HepG2 (cell line): ENCODE measurements around the gene ACVR1B. TPM values are rescaled to one million over a fixed set of nuclear protein-coding genes. Genes with fewer than 3 reads are reported as not detected.
A peak's percentile ranks its signal among the peaks of the same experiment; 100 is the strongest.

Source experiments
- CC2D1A ChIP-seq: sonication (generic); formaldehyde crosslinking; IDR thresholded peaks from 2 replicates; pipeline ENCODE4 v1.8.1; 2023; ENCODE audit warnings: mild to moderate bottlenecking, missing genetic modification reagents
- GTF2F1 ChIP-seq: fragments of 150-350 bp; IDR thresholded peaks from 2 replicates; pipeline ENCODE4 v1.6.1; 2014; ENCODE audit warnings: low read length
- HDAC2 ChIP-seq: sonication (generic); formaldehyde crosslinking; IDR thresholded peaks from 2 replicates; pipeline ENCODE4 v1.4.0; 2020; ENCODE audit warnings: missing genetic modification reagents
- HNF4A ChIP-seq: sonication (generic); formaldehyde crosslinking; IDR thresholded peaks from 2 replicates; pipeline ENCODE4 v1.4.0; 2020; ENCODE audit warnings: missing genetic modification reagents
- KAT2B ChIP-seq: fragments of 150-350 bp; IDR thresholded peaks from 2 replicates; pipeline ENCODE4 v1.6.1; 2014; ENCODE audit warnings: low read depth, low read length, borderline replicate concordance
- NONO ChIP-seq, 2 experiments: fragments of 450-650 bp in 1 of 2; sonication (generic) in 1 of 2; formaldehyde crosslinking in 1 of 2; IDR thresholded peaks in 1 of 2; conservative IDR thresholded peaks in 1 of 2; 2 replicates each; pipeline versions ENCODE4 v1.6.1 to v1.8.0; 2017 to 2022; ENCODE audit warnings: mild to moderate bottlenecking in 1 of 2, missing genetic modification reagents in 1 of 2, moderate library complexity in 1 of 2
- SIN3B ChIP-seq: fragments of 150-350 bp; IDR thresholded peaks from 2 replicates; pipeline ENCODE4 v1.6.1; 2014; ENCODE audit warnings: low read length
- SMAD1 ChIP-seq: sonication (generic); formaldehyde crosslinking; IDR thresholded peaks from 2 replicates; pipeline ENCODE4 v1.4.0; 2020; ENCODE audit warnings: missing genetic modification reagents, low read depth, mild to moderate bottlenecking, borderline replicate concordance
- SPEN ChIP-seq: sonication (generic); formaldehyde crosslinking; IDR thresholded peaks from 2 replicates; pipeline ENCODE4 v1.5.1; 2020; ENCODE audit warnings: low read depth, mild to moderate bottlenecking, missing genetic modification reagents
- TBX2 ChIP-seq: sonication (generic); formaldehyde crosslinking; IDR thresholded peaks from 2 replicates; pipeline ENCODE4 v1.5.0; 2020; ENCODE audit warnings: missing genetic modification reagents, mild to moderate bottlenecking, borderline replicate concordance
- TEAD3 ChIP-seq: optimal IDR thresholded peaks from 2 replicates; pipeline ENCODE3; 2016; ENCODE audit warnings: borderline replicate concordance
- ZBTB38 ChIP-seq: sonication (generic); formaldehyde crosslinking; IDR thresholded peaks from 2 replicates; pipeline ENCODE4 v1.5.1; 2020; ENCODE audit warnings: mild to moderate bottlenecking, missing genetic modification reagents
- ZFP36L1 ChIP-seq: sonication (generic); formaldehyde crosslinking; IDR thresholded peaks from 2 replicates; pipeline ENCODE4 v1.8.0; 2022; ENCODE audit warnings: mild to moderate bottlenecking, missing genetic modification reagents, moderate library complexity
- ZSCAN31 ChIP-seq: sonication (generic); formaldehyde crosslinking; IDR thresholded peaks from 2 replicates; pipeline ENCODE4 v1.5.0; 2020; ENCODE audit warnings: low read depth, mild to moderate bottlenecking, missing genetic modification reagents
- polyA plus RNA-seq, 8 experiments: library from polyadenylated mRNA; depleted of rRNA in 3 of 8; stranded (reverse) in 7 of 8; unstranded in 1 of 8; fragments of >200 nt; fragmentation: Illumina TruSeq in 4 of 8; extraction: Trizol in 4 of 8; gene quantifications; 2 replicates each; pipeline versions ENCODE4 v1.2.1 to v1.2.3, GENCODE V29; 2011 to 2016; ENCODE audit warnings: low read depth in 4 of 8, missing spikeins in 1 of 8, mixed read lengths in 1 of 8; ENCODE audit not compliant: insufficient read depth in 1 of 8
- total RNA-seq, 5 experiments: library from RNA; depleted of rRNA; stranded (reverse); fragments of >200 nt; fragmentation: Illumina TruSeq; extraction: Trizol; gene quantifications; 2 replicates each; pipeline ENCODE4 v1.2.3, GENCODE V29; 2016; ENCODE audit warnings: low read depth in 1 of 5
- TF ChIP-seq, protein P1 (sequence below): sonication (generic); formaldehyde crosslinking; IDR thresholded peaks from 2 replicates; pipeline ENCODE4 v1.4.0; 2020; ENCODE audit warnings: missing genetic modification reagents, borderline replicate concordance
- TF ChIP-seq, protein P2 (sequence below): sonication (generic); formaldehyde crosslinking; IDR thresholded peaks from 2 replicates; pipeline ENCODE4 v1.5.0; 2020; ENCODE audit warnings: mild to moderate bottlenecking, missing genetic modification reagents
- TF ChIP-seq, protein P3 (sequence below): sonication (generic); formaldehyde crosslinking; IDR thresholded peaks from 2 replicates; pipeline ENCODE4 v1.5.1; 2020; ENCODE audit warnings: mild to moderate bottlenecking, moderate library complexity, missing genetic modification reagents
- TF ChIP-seq, protein P4 (sequence below): sonication (generic); formaldehyde crosslinking; IDR thresholded peaks from 2 replicates; pipeline ENCODE4 v1.5.0; 2020; ENCODE audit warnings: mild to moderate bottlenecking, missing genetic modification reagents
- TF ChIP-seq, protein P5 (sequence below): IDR thresholded peaks from 2 replicates; pipeline ENCODE4 v1.6.1; 2016
- TF ChIP-seq, protein P6 (sequence below): sonication (generic); formaldehyde crosslinking; IDR thresholded peaks from 2 replicates; pipeline ENCODE4 v1.8.1; 2023; ENCODE audit warnings: mild to moderate bottlenecking, missing genetic modification reagents

Gene ACVR1B
- total and polyA plus RNA-seq, 2 of the 13 experiments (the other 11 are each of a cell fraction or from before 2014, with no cell fraction given): 8.9 to 12.1 TPM

DNA sequence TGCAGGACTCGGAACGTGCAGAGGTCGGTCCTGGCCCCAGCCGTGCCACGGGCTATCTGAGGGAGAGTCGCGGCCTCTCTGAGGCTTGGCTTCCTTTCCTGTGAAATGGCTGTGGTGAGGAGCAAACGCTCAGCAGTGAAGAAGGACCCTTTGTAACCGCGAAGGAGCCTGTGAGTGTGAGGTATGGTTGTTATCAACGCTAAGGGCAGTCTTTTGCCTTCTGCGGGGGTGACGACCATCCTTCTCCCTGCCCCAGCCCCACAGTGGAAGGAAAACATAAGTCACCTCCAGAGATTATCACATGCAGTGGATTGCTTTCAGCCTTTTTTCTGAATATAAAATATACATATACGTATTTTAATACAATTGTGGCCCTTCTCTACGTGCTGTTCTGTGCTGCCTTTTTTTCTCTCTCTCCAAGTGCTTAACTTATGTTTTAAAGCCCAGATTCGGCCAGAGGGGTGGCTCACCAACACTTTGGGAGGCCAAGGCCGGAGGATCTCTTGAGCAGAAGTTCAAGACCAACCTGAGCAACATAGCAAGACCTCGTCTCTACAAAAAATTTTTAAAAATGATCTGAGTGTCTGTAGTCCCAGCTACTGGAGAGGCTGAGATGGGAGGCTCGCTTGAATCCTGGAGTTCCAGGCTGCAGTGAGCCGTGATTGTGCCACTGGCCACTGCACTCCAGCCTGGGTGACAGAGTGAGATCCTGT is 72.6 kb downstream of the ACVR1B start (continued):
- TF ChIP-seq, protein P1, sequence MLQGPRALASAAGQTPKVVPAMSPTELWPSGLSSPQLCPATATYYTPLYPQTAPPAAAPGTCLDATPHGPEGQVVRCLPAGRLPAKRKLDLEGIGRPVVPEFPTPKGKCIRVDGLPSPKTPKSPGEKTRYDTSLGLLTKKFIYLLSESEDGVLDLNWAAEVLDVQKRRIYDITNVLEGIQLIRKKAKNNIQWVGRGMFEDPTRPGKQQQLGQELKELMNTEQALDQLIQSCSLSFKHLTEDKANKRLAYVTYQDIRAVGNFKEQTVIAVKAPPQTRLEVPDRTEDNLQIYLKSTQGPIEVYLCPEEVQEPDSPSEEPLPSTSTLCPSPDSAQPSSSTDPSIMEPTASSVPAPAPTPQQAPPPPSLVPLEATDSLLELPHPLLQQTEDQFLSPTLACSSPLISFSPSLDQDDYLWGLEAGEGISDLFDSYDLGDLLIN: no peak
- TF ChIP-seq SPEN (CRISPR knock-in tag): 0 out of 2 replicates have a peak, but pooled peaks have one; percentile 11
- TF ChIP-seq, protein P2, sequence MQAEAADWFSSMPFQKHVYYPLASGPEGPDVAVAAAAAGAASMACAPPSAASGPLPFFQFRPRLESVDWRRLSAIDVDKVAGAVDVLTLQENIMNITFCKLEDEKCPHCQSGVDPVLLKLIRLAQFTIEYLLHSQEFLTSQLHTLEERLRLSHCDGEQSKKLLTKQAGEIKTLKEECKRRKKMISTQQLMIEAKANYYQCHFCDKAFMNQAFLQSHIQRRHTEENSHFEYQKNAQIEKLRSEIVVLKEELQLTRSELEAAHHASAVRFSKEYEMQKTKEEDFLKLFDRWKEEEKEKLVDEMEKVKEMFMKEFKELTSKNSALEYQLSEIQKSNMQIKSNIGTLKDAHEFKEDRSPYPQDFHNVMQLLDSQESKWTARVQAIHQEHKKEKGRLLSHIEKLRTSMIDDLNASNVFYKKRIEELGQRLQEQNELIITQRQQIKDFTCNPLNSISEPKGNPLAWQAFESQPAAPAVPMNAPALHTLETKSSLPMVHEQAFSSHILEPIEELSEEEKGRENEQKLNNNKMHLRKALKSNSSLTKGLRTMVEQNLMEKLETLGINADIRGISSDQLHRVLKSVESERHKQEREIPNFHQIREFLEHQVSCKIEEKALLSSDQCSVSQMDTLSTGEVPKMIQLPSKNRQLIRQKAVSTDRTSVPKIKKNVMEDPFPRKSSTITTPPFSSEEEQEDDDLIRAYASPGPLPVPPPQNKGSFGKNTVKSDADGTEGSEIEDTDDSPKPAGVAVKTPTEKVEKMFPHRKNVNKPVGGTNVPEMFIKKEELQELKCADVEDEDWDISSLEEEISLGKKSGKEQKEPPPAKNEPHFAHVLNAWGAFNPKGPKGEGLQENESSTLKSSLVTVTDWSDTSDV (CRISPR knock-in tag): no peak
- 0 out of 2 replicates have a peak, but pooled peaks have one; percentile 10 for TF ChIP-seq ZBTB38
- TF ChIP-seq, protein P3, sequence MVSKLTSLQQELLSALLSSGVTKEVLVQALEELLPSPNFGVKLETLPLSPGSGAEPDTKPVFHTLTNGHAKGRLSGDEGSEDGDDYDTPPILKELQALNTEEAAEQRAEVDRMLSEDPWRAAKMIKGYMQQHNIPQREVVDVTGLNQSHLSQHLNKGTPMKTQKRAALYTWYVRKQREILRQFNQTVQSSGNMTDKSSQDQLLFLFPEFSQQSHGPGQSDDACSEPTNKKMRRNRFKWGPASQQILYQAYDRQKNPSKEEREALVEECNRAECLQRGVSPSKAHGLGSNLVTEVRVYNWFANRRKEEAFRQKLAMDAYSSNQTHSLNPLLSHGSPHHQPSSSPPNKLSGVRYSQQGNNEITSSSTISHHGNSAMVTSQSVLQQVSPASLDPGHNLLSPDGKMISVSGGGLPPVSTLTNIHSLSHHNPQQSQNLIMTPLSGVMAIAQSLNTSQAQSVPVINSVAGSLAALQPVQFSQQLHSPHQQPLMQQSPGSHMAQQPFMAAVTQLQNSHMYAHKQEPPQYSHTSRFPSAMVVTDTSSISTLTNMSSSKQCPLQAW (CRISPR knock-in tag): 0 out of 2 replicates have a peak, but pooled peaks have one; percentile 11
- TF ChIP-seq TEAD3: peak; percentile 1
- no peak for TF ChIP-seq KAT2B
- TF ChIP-seq ZSCAN31: 0 out of 2 replicates have a peak, but pooled peaks have one; percentile 5
- TF ChIP-seq, protein P4, sequence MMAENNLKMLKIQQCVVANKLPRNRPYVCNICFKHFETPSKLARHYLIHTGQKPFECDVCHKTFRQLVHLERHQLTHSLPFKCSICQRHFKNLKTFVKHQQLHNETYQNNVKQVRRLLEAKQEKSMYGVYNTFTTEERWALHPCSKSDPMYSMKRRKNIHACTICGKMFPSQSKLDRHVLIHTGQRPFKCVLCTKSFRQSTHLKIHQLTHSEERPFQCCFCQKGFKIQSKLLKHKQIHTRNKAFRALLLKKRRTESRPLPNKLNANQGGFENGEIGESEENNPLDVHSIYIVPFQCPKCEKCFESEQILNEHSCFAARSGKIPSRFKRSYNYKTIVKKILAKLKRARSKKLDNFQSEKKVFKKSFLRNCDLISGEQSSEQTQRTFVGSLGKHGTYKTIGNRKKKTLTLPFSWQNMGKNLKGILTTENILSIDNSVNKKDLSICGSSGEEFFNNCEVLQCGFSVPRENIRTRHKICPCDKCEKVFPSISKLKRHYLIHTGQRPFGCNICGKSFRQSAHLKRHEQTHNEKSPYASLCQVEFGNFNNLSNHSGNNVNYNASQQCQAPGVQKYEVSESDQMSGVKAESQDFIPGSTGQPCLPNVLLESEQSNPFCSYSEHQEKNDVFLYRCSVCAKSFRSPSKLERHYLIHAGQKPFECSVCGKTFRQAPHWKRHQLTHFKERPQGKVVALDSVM (CRISPR knock-in tag): no peak
- 0 out of 2 replicates have a peak, but pooled peaks have one; percentile 34 for TF ChIP-seq SMAD1
- TF ChIP-seq, protein P5, sequence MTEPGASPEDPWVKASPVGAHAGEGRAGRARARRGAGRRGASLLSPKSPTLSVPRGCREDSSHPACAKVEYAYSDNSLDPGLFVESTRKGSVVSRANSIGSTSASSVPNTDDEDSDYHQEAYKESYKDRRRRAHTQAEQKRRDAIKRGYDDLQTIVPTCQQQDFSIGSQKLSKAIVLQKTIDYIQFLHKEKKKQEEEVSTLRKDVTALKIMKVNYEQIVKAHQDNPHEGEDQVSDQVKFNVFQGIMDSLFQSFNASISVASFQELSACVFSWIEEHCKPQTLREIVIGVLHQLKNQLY (CRISPR knock-in tag): no peak
- no peak for TF ChIP-seq HNF4A (CRISPR knock-in tag)
- TF ChIP-seq CC2D1A (CRISPR knock-in tag): 0 out of 2 replicates have a peak, but pooled peaks have one; percentile 22
- no peak for TF ChIP-seq ZFP36L1
- TF ChIP-seq NONO (IDR thresholded peaks at IDR 0.05): no peak
- no peak for TF ChIP-seq NONO (CRISPR knock-in tag; conservative IDR thresholded peaks at IDR 0.05)
- no peak for TF ChIP-seq SIN3B
- TF ChIP-seq, protein P6, sequence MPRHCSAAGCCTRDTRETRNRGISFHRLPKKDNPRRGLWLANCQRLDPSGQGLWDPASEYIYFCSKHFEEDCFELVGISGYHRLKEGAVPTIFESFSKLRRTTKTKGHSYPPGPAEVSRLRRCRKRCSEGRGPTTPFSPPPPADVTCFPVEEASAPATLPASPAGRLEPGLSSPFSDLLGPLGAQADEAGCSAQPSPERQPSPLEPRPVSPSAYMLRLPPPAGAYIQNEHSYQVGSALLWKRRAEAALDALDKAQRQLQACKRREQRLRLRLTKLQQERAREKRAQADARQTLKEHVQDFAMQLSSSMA: peak; percentile 11; the same call in 1 of the 2 replicates
- no peak; the same call in 1 of the 2 replicates for TF ChIP-seq TBX2 (CRISPR knock-in tag)
- 0 out of 2 replicates have a peak, but pooled peaks have one; percentile 31 for TF ChIP-seq HDAC2 (CRISPR knock-in tag)
- TF ChIP-seq GTF2F1: no peak
